Dermis microvascular lymphatic vessel endothelial cell (primary cell): ENCODE data around the gene CNBD2. TPM values are rescaled to one million over a fixed set of nuclear protein-coding genes. Genes with fewer than 3 reads are reported as not detected.
"Not testable (repeated sequence)": the region's sequence is repeated elsewhere in the genome, so short reads cannot be mapped to it uniquely, and the experiment has no call there.

Experiments
- DNase-seq, 2 donors: peaks; one replicate each; pipeline versions ENCODE4 v3.0.0 to v3.0.0-alpha.2; 2010; ENCODE audit warnings: low read depth in 2 of 2
- total RNA-seq: library from RNA; depleted of rRNA; stranded (reverse); fragments of >200 nt; gene quantifications from 2 replicates; pipeline ENCODE4 v1.2.1, GENCODE V29; 2014

CNBD2 gene
- total RNA-seq, 1 donor from 2014 or later = 5.4 TPM

DNA sequence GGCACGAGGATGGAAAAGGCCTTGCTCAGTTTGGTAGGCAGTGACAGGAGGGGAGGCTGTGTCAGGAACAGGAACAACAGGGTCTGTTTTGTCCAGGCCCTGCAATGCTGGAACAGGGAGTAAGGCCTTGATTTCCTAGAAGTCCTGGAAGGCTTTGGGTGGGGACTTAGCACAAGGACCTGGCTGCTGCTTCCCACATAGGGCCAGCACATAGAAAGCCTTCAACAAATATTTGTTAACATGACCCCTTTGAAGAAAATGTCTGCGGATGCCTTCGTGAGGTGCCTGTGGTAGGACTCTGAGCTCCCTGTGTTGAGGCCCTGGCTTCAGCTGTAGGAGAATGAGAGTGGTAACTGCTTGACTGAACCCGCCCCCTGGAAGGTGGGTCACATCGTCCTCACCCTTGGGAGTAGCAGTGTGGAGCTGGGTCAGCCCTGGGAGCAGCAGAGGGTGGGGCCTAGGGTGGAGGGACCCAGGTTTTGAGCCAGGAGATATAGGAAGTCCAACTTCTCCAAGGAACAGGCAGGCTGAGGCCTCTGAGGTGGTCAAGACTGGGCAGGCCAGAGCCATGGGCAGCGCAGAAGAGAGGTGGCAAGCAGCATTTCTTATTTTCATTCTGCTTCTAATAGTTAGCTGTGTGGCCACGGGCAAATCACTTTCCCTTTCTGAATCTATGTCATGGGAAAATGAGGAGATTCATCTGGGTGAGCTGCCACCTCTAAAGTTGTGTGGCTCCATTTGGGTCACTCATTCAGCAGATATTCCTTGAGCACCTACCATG, 50.0 kb downstream of the CNBD2 start:
- no peak for DNase-seq

DNA sequence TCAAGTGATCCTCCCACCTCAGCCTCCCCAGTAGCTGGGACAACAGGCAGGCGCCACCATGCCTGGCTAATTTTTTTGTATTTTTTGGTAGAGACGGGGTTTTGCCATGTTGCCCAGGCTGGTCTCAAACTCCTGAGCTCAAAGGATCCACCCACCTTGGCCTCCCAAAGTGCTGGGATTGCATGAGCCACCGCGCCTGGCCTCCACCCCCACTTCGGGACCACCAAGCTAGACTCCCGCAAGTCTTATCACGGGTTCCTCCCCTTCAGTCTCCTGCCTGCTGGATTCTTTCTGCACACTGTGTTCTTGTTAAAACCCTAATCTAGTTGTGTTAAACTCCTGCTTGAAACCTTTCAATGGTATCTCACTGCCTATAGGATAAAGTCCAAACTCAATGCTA, 57.7 kb downstream of the CNBD2 start:
- DNase-seq = not testable (repeated sequence)

DNA sequence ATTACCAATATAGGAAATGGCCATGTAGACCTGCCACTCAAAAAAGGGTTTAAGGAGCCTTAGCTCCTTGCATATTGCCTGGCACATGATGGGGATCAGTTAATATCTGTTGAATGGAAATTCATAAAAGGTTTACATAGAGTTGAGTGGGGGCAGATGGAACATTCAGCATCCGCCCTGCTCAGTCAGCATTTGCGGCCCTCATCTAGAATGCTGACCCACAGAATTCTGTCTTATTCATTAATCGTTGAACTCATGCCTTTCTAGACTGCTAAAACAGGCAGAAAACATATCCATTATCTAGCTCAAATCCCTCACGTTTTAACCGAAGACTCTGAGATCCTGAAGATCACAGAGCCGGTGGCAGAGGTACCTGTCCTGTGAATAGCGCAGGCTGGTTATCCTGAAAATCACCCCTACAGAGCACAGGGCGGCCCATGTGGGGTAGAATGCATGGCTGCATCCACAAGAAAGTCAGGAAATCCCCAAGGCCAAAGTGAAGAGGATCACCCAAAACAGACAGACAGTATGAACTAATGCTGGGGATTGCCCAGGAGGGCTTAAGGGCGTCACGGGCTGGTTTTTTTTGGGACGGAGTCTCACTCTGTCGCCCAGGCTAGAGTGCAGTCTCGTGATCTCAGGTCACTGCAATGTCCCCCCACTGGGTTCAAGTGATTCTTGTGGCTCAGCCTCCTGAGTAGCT, 59.9 kb downstream of the CNBD2 start:
- DNase-seq = no peak

DNA sequence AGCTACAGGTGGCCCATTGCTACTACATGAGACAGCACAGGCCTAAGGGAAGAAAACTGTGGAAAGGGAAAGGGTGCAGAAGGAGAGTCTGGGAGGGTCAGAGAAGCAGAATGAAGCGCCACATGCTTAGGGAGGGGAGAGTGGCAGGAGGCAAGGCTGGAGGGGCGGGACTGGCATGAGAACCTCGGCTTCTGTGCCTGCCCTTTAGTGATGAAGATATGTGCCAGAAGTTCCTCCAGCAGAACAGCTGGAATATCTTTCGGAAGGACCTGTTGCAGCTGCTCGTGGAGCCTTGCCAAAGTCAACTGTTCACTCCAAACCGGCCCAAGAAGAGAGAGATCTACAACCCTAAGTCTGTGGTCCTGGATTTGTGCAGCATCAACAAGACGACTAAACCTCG, 61.8 kb downstream of the CNBD2 start:
- DNase-seq = no peak

DNA sequence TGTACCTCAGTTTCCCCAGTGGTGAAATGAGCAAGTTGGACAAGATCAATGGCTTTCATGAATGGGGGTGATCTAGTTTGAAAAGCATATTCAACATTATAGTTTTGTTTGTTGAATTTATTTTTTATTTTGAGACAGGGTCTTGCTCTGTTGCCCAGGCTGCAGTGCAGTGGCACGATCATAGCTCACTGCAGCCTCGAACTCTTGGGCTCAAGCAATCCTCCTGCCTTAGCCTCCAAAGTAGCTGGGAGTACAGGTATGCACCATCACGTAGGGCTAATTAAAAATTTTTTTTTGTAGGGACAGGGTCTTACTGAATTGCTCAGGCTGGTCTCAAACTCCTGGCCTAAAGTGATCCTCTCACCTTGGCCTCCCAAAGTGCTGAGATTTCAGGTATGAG, 63.4 kb downstream of the CNBD2 start:
- DNase-seq = no peak

DNA sequence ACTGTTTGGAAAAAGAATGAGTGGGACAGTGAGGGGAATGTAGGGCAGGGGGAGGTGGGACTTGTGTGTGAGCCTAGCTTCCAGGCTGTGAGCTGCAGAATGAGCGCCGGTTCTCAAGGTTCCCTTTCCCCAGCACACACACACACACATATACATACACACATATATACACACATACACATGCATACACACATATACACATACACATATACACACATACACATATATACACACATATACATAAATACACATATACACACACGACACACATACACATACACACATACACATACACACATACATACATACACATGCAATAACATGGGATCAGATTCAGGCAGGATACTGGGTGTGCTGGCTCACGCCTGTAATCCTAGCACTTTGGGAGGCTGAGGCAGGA, 66.5 kb downstream of the CNBD2 start:
- no peak for DNase-seq

DNA sequence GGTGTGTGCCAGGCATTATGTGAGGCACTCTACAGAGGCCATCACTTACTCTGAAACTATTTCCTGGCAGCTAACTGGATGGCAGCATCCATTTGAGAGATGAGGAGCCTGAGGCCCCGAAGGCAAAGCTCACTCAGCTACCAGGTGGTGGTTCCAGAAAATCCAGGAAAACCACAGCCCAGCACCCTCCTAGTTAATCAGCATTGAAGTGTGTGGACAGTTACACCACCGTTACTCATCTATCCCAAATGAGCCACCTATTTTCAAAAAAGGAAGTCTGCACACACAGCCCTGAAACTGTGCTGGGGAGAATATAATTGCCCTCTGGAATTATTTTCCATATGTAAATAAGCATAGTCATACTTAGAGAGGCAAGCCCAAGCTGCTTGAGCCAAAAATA, 67.4 kb downstream of the CNBD2 start:
- DNase-seq = no peak

DNA sequence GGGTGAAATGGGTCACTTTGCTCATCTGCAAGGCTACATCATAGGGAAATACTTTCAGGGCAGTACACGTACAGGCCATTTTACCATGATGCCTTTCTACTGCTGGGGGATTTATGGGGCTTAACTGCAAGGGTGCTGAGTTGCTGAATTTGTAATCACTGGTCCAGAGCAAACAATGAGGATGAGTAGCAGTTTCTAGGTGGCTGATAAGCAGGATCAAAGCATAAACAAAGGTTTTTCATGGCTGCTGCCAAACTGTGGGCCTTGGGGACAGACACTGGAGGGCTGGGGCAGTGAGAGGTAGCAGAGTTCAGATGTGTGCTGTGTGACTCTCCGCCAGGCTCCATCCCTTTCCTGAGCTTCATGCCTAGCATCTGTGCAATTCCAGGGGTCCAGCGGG, 68.3 kb downstream of the CNBD2 start:
- DNase-seq = no peak

DNA sequence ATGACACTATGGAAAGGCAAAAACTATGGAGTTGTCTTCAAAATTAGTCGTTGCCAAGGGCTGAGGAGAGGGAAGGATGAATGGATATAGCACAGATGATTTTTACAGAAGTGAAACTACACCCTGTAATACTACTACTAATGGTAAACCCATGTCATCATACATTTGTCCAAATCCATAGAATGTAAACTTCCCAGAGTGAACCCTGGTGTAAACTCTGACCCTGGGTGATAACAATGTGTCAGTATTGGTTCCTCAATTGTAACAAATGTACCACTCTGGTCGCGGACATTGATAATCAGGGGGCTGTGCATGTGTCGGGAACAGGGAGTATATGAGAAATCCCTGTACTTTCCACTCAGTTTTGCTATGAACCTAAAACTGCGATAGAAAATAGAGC, 72.2 kb downstream of the CNBD2 start:
- no peak for DNase-seq

DNA sequence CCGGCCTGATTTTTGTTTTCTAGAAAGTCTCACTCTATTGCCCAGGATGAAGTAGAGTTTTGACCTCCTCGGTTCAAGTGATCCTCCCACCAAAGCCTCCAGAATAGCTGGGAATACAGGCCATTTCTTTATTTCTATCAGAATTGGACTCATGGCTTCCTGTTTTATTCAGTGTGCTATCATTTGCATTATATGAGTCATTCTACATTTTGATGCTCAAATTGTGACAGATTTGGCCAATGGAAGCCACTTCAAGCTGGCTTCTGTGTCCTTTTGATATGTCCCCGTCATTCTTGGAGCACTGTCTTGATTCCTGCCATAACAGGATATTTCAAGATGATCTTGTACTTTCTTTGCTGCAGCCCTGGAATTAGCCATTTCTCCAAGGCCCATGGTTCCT, 75.1 kb downstream of the CNBD2 start:
- no peak for DNase-seq

DNA sequence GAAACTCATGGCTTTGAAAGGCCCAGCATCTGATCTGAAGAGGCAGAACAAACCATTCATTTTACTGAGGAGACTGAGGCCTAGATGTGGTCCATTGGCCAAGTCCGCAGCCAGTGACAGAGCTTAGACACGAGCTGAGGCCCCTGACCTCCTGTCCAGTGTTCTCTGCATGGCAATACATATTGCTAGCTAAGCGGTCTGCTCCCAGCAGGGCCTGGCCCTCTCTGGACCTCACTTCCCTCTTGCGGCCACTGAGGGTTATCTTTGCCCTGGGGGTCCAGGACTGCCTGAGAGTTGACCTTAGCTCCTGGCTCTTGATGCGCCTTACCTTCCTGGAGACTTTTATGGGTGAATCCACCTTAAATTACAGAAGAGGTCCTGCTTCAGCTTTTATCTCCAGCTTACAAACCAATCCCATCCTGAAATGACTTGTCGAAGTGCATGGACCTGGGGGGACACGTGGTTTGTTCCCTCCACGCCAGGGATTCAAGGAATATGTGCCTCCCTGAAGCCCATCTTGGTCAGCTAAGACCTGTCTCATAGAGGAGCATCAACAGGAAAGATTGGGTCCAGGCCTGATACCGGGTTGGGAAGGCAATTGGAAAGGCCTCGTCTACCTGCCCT, 75.6 kb downstream of the CNBD2 start:
- DNase-seq = no peak

DNA sequence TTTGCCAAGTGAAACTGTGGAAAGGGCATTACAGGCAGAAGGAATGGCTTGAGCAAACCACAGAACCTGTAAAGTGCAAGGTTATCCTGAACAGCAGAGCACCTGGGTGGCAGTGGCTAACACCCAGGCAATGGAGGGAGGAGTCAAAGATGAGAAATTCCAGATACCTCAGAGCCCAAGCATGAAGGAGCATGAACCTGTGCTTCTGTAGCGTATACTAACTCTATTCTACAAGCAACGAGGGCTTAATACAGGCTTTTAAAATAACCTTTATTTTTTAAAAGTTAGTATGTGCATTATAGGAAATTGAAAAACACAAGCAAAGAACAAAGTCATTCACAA, 77.0 kb downstream of the CNBD2 start:
- DNase-seq = no peak

DNA sequence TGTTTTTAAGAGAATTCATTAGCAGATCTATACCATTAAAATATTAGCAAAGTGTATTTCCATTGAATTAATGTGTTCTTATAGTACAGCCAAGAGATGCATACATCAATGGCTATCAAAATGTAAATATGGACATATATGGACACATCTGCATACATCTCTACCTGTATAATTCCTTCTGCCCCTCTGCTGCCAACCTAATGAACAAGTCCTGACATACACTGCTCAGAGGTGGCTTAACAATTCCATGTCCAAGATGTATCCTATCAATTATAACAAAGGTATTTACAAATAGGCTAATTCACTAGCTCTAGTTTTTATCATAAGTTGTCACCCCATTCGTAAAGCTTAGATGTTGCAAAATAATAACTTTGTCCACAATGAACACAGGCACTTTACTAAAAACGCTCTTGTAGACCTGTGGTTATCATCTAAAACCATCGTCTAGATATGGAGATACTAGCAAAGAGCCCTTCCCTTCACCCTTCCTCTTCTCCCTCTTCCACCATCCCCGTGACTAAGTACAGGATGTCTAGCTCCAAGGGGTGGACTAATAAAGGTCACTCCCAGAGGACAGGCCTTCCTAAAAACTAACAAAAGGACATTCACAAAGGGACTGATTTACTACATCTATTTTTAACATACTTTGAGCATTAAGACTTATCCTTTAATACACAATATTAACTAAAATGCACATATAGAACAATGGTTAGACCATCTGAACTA, 77.8 kb downstream of the CNBD2 start:
- DNase-seq = not testable (repeated sequence)

DNA sequence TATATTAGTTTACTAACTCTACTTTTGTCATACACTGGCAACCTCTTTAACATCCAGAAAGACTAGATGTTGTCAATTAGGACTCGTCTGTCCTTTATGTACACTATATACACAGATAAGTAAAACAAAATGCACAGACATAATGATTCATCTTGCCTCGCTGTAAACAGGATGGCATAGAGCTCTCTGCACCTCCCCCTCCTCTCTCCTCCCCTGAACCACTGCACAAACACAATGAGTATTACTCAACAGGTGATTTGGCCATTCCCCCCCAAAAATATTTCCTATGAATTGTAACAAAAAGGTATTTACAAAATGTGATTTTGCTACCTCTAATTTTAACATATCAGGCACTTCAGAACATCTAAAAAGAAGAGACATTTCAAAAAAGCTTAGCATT, 81.0 kb downstream of the CNBD2 start:
- peak in 1 of 2 donors; percentile 49 for DNase-seq

DNA sequence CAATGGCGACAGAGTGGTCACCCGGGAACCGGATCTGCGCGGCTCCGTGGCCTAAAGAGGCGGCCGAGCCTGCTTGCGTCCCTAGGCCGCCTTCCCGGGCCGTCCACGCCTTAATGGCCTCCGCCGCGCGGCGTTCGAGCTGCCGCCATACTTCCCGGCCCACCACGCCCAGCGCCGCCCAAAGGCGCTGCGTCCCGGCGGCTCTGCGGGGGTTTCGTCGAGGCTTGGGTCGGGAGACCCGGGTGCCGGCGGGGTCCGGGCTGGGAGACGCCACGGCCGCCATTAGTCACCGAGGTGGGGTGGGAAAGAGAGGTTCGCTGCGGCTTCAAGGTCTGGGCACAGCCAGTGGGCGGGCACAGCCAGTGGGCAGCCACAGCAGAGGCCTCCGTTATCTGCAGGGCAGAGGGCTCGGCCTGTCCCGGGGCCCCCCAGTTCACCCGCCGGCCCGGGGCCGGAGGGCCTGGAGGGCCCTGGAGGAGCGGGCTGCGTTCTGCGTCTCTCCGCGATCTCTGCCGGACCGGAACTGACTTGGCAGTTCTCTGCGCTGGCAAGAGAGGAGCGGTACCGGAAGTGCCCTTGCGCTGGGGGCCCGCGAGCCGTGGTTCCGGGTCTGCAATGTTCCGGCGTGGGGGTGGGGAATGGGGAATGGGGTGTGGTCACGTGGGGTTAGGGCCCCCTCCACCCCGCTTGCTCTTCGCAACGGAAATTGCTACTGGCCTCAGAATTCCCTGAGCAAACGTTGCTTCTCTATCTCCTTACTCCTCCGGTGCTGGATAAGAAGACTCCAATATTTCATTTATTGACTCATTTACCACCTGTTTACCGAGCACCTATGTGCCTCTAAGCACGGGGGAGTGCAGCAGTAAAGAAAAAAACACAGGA, 82.3 kb downstream of the CNBD2 start:
- DNase-seq = peak; percentile 64 to 82

DNA sequence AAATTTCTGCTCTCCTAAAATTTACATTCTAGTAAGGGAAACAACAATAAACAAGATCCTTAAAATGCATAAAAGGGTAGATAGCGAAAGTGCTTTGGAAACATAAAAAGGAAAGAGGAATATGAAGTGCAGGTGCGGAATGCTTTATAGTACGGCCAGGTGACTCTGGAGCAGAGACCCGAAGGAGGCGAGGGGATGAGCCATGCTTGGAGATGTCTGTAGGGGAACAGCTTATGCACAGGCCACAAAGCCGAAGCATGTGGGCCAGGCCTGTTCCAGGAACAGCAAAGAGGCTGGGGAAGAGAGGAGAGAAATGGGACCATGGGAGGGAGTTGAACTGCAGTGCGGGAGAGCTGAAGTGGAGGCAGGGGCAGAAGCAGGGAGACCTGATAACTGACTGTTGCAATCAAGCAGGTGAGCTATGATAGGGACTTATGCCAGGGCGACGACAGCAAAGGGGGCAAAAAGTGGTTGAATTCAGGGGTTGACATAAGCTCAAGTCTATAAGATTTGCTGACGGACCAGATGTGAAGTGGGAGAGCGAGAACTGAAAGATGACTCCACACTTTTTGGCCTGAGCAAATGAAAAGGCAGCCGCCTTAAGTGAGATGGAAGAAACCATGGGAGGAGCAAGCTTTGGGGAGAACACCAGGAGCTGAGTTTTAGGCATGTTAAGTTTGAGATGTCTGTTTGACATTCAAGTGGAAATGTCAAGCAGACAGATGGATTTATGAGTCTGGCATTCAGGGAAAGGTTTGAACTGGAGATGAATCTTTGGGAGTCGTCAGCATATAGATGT, 83.1 kb downstream of the CNBD2 start:
- DNase-seq = no peak

DNA sequence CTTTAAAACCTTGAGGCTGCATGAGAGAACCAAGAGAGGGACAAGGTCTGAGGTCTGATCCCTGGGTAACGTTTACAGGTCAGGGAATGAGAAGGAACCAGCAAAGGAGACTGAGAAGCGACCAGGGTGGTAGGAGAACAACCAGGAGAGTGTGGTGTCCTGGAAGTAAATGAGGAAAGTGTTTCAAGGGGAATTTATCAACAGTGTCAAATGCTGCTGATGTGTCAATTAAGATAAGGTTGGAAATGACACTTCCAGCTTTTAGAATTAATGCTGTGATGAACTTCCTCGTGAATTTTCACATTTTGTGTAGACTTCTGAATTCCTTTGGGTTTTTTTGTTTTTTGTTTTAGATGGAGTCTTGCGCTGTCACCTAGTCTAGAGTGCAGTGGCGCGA, 83.7 kb downstream of the CNBD2 start:
- DNase-seq = no peak

DNA sequence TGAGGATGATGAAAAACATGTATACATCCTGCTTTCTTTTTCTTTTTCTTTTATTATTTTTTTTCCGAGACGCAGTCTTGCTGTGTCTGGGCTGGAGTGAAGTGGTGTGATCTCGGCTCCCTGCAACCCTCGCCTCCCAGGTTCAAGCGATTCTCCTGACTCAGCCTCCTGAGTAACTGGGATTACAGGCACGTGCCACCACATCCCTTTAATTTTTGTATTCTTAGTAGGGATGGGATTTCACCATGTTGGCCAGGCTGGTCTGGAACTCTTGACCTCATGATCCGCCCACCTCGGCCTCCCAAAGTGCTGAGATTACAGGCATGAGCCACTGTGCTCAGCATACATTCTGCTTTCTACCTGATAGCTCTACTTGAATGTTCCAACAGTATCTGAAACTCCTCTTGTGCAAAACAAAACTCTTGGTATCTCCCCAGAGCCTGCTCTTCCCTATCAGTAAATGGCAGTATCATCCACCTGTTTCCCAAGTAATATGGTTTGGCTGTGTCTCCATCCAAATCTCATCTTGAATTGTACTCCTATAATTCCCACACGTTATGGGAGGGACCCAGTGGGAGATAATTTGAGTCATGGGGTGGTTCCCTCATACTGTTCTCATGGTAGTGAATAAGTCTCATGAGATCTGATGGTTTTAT, 85.6 kb downstream of the CNBD2 start:
- not testable (repeated sequence) for DNase-seq

DNA sequence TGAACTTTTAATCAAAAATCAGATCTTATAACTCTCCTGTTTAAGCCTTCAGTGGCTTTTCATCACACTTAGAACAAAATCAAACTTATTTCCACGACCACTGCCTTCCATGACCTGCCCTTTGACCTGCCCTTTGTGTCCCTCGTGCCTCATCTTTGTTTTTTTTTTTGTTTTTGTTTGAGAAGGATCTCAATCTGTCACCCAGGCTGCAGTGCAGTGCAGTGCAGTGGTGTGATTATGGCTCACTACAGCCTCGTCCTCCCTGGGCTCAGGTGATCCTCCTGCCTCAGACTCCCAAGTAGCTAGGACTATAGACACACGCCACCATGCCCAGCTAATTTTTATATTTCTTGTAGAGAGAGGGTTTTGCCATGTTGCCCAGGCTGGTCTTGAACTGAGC, 86.8 kb downstream of the CNBD2 start:
- DNase-seq = no peak

DNA sequence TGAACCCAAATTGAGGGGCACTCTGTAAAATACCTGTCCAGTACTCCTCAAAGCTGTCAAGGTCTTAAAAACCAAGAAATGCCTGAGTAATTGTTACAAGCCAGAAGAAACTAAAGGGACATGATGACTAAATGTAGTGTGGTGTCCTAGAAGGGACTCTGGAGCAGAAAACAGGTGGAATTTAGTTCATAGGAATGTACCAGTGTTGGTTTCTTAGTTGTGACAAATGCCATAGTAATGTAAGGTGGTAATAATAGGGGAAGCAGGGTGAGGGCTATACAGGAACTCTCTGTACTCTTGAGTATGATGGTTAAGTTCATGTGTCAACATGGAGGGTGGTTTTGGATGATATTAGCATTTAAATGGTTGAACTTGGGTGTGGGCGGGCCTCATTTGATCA, 92.3 kb downstream of the CNBD2 start:
- no peak for DNase-seq
